ENCODE results near the gene FSTL4.

DNA sequence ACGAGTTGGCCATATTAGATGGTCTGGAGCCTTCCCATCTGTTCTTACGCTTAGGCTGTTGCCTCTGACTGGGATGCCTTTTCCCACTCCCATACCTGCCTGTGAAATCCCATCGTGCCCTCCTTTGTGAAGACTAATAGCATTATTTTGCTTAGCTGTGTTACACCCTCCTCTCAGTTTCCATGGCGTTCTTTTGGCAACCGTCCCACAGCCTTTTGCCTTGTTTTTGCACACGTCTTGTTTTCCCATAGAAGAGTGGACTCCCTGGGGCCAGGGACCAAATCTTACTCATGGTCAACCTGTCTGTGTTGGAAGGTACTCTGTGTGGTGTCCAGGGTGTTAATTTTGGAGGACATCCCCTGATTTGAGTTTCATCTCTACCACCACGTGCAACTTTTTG, 318.4 kb downstream of the FSTL4 start:
- TF ChIP-seq, protein P1, sequence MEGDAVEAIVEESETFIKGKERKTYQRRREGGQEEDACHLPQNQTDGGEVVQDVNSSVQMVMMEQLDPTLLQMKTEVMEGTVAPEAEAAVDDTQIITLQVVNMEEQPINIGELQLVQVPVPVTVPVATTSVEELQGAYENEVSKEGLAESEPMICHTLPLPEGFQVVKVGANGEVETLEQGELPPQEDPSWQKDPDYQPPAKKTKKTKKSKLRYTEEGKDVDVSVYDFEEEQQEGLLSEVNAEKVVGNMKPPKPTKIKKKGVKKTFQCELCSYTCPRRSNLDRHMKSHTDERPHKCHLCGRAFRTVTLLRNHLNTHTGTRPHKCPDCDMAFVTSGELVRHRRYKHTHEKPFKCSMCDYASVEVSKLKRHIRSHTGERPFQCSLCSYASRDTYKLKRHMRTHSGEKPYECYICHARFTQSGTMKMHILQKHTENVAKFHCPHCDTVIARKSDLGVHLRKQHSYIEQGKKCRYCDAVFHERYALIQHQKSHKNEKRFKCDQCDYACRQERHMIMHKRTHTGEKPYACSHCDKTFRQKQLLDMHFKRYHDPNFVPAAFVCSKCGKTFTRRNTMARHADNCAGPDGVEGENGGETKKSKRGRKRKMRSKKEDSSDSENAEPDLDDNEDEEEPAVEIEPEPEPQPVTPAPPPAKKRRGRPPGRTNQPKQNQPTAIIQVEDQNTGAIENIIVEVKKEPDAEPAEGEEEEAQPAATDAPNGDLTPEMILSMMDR (IDR thresholded peaks at IDR 0.05), result no peak
- no peak for TF ChIP-seq POLR2A (IDR thresholded peaks at IDR 0.05)

Data from body of pancreas (tissue), 4 donors.